T-helper 2 cell treated with Interferon-gamma antibody and Interleukin-4, amounts not matched to agents 5 μg/mL and 100 μg/mL, for 36 hours (primary cell): ENCODE measurements around the gene ELAC2.

Source experiments
- DNase-seq: peaks from one replicate; pipeline ENCODE4 v3.0.0; 2021; ENCODE audit warnings: low spot score
- H3K27ac Mint-ChIP-seq: one replicate; pipeline ENCODE4 v1.8.0; 2021; ENCODE audit warnings: mild to moderate bottlenecking, mixed read lengths
- H3K27me3 Mint-ChIP-seq: one replicate; pipeline ENCODE4 v1.8.0; 2021; ENCODE audit warnings: low read depth, mixed read lengths
- H3K36me3 Mint-ChIP-seq: one replicate; pipeline ENCODE4 v1.8.0; 2021; ENCODE audit warnings: low read depth, mixed read lengths
- H3K4me1 Mint-ChIP-seq: one replicate; pipeline ENCODE4 v1.8.0; 2021; ENCODE audit warnings: low read depth, mixed read lengths
- H3K4me3 Mint-ChIP-seq: one replicate; pipeline ENCODE4 v1.8.0; 2022; ENCODE audit warnings: mild to moderate bottlenecking, moderate library complexity, mixed read lengths
- H3K9me3 Mint-ChIP-seq: one replicate; pipeline ENCODE4 v1.8.0; 2021; ENCODE audit warnings: mixed read lengths

The ELAC2 gene

GRCh38 chr17:12966413-12966812, 51.4 kb downstream of the ELAC2 start:
- DNase-seq, result no peak
- no peak overlapping the region for H3K27ac Mint-ChIP-seq
- no peak overlapping the region for H3K4me3 Mint-ChIP-seq
- no peaks in the 10 kb centered on the region for H3K4me1 Mint-ChIP-seq
- peaks cover 4% of the 10 kb centered on the region for H3K27me3 Mint-ChIP-seq
- H3K9me3 Mint-ChIP-seq, result no peaks in the 10 kb centered on the region
- no peaks in the 10 kb centered on the region for H3K36me3 Mint-ChIP-seq

GRCh38 chr17:12965988-12966387, 51.8 kb downstream of the ELAC2 start:
- Mint-ChIP-seq H3K9me3 (no peaks in the 10 kb centered on the region), H3K4me3 (no peak overlapping the region), H3K36me3 (no peaks in the 10 kb centered on the region), H3K4me1 (no peaks in the 10 kb centered on the region), H3K27ac (no peak overlapping the region), H3K27me3 (peaks cover 3% of the 10 kb centered on the region)
- no peak for DNase-seq

GRCh38 chr17:12964840-12965239, 53.0 kb downstream of the ELAC2 start:
- Mint-ChIP-seq H3K27me3 (peaks cover 3% of the 10 kb centered on the region), H3K36me3 (no peaks in the 10 kb centered on the region), H3K4me1 (no peaks in the 10 kb centered on the region), H3K4me3 (no peak overlapping the region), H3K27ac (no peak overlapping the region), H3K9me3 (no peaks in the 10 kb centered on the region)
- no peak for DNase-seq

- no peaks in the 10 kb centered on the region for H3K36me3 Mint-ChIP-seq
- DNase-seq, result no peak
- H3K4me3 Mint-ChIP-seq, result no peak overlapping the region
- H3K27me3 Mint-ChIP-seq, result peaks cover 3% of the 10 kb centered on the region
- no peak overlapping the region for H3K27ac Mint-ChIP-seq
- no peaks in the 10 kb centered on the region for H3K4me1 Mint-ChIP-seq
- H3K9me3 Mint-ChIP-seq, result no peaks in the 10 kb centered on the region
Observed at GRCh38 chr17:12964162-12964561, 53.7 kb downstream of the ELAC2 start.

- H3K27me3 Mint-ChIP-seq, result peaks cover 3% of the 10 kb centered on the region
- H3K36me3 Mint-ChIP-seq, result no peaks in the 10 kb centered on the region
- no peaks in the 10 kb centered on the region for H3K4me1 Mint-ChIP-seq
- H3K27ac Mint-ChIP-seq, result no peak overlapping the region
- no peaks in the 10 kb centered on the region for H3K9me3 Mint-ChIP-seq
- H3K4me3 Mint-ChIP-seq, result no peak overlapping the region
- no peak for DNase-seq
Observed at GRCh38 chr17:12963505-12963904, 54.3 kb downstream of the ELAC2 start.

GRCh38 chr17:12961655-12962054, 56.2 kb downstream of the ELAC2 start:
- H3K4me1 Mint-ChIP-seq, result no peaks in the 10 kb centered on the region
- no peak overlapping the region for H3K4me3 Mint-ChIP-seq
- peaks cover 4% of the 10 kb centered on the region for H3K9me3 Mint-ChIP-seq
- no peaks in the 10 kb centered on the region for H3K27me3 Mint-ChIP-seq
- no peaks in the 10 kb centered on the region for H3K36me3 Mint-ChIP-seq
- H3K27ac Mint-ChIP-seq, result no peak overlapping the region
- no peak for DNase-seq

GRCh38 chr17:12959441-12959840, 58.4 kb downstream of the ELAC2 start:
- no peaks in the 10 kb centered on the region for H3K4me1 Mint-ChIP-seq
- no peak overlapping the region for H3K27ac Mint-ChIP-seq
- H3K27me3 Mint-ChIP-seq, result no peaks in the 10 kb centered on the region
- no peak overlapping the region for H3K4me3 Mint-ChIP-seq
- H3K9me3 Mint-ChIP-seq, result peaks cover 4% of the 10 kb centered on the region
- H3K36me3 Mint-ChIP-seq, result no peaks in the 10 kb centered on the region
- DNase-seq, result no peak

GRCh38 chr17:12958786-12959185, 59.0 kb downstream of the ELAC2 start:
- Mint-ChIP-seq H3K9me3 (peaks cover 4% of the 10 kb centered on the region), H3K4me1 (no peaks in the 10 kb centered on the region), H3K4me3 (no peak overlapping the region), H3K36me3 (no peaks in the 10 kb centered on the region), H3K27ac (no peak overlapping the region), H3K27me3 (no peaks in the 10 kb centered on the region)
- no peak for DNase-seq

GRCh38 chr17:12955521-12955920, 62.3 kb downstream of the ELAC2 start:
- Mint-ChIP-seq H3K4me3 (no peak overlapping the region), H3K4me1 (no peaks in the 10 kb centered on the region), H3K36me3 (no peaks in the 10 kb centered on the region), H3K27me3 (no peaks in the 10 kb centered on the region), H3K27ac (no peak overlapping the region), H3K9me3 (peaks cover 4% of the 10 kb centered on the region)
- DNase-seq, result no peak

- H3K9me3 Mint-ChIP-seq, result peaks cover 4% of the 10 kb centered on the region
- no peak for DNase-seq
- H3K36me3 Mint-ChIP-seq, result no peaks in the 10 kb centered on the region
- no peak overlapping the region for H3K4me3 Mint-ChIP-seq
- no peak overlapping the region for H3K27ac Mint-ChIP-seq
- no peaks in the 10 kb centered on the region for H3K27me3 Mint-ChIP-seq
- H3K4me1 Mint-ChIP-seq, result no peaks in the 10 kb centered on the region
Observed at GRCh38 chr17:12953156-12953555, 64.7 kb downstream of the ELAC2 start.

- no peak for DNase-seq
- no peaks in the 10 kb centered on the region for H3K27me3 Mint-ChIP-seq
- no peaks in the 10 kb centered on the region for H3K4me1 Mint-ChIP-seq
- no peak overlapping the region for H3K27ac Mint-ChIP-seq
- H3K4me3 Mint-ChIP-seq, result no peak overlapping the region
- H3K36me3 Mint-ChIP-seq, result no peaks in the 10 kb centered on the region
- peaks cover 4% of the 10 kb centered on the region for H3K9me3 Mint-ChIP-seq
Observed at GRCh38 chr17:12952012-12952411, 65.8 kb downstream of the ELAC2 start.

GRCh38 chr17:12947047-12947446, 70.8 kb downstream of the ELAC2 start:
- no peak for DNase-seq
- no peaks in the 10 kb centered on the region for H3K4me1 Mint-ChIP-seq
- H3K27me3 Mint-ChIP-seq, result no peaks in the 10 kb centered on the region
- no peak overlapping the region for H3K4me3 Mint-ChIP-seq
- no peak overlapping the region for H3K27ac Mint-ChIP-seq
- peaks cover 4% of the 10 kb centered on the region for H3K9me3 Mint-ChIP-seq
- no peaks in the 10 kb centered on the region for H3K36me3 Mint-ChIP-seq
